ENCODE results near the gene IL13.

Gene IL13

GRCh38 chr5:132669966-132670882 lies 12.3 kb downstream of the IL13 start:
- peak; percentile 27 for DNase-seq (ENCODE audit: low read depth, low spot score)

GRCh38 chr5:132671000-132671399 lies 13.0 kb downstream of the IL13 start:
- no peak for DNase-seq (ENCODE audit: low read depth, low spot score)

- no peak for DNase-seq (ENCODE audit: low read depth, low spot score)
Measured at GRCh38 chr5:132673488-132673887, 15.5 kb downstream of the IL13 start.

- no peak for DNase-seq (ENCODE audit: low read depth, low spot score)
Measured at GRCh38 chr5:132673939-132674630, 16.1 kb downstream of the IL13 start, which contains the start of gene IL4. Gene IL4 (plus strand): TSS chr5:132673989. CDS start chr5:132674051, 62 bp downstream.

- DNase-seq (ENCODE audit: low read depth, low spot score): no peak
Measured at GRCh38 chr5:132674671-132675506, 16.9 kb downstream of the IL13 start.

GRCh38 chr5:132675936-132676689 lies 18.1 kb downstream of the IL13 start:
- no peak for DNase-seq (ENCODE audit: low read depth, low spot score)

GRCh38 chr5:132677191-132677590 lies 19.2 kb downstream of the IL13 start:
- DNase-seq (ENCODE audit: low read depth, low spot score): peak; percentile 63

GRCh38 chr5:132677682-132678400 lies 19.9 kb downstream of the IL13 start:
- DNase-seq (ENCODE audit: low read depth, low spot score): no peak

- no peak for DNase-seq (ENCODE audit: low read depth, low spot score)
Measured at GRCh38 chr5:132678735-132679134, 20.8 kb downstream of the IL13 start.

GRCh38 chr5:132679166-132679565 lies 21.2 kb downstream of the IL13 start:
- DNase-seq (ENCODE audit: low read depth, low spot score): no peak

- DNase-seq (ENCODE audit: low read depth, low spot score): no peak
Measured at GRCh38 chr5:132679717-132680380, 21.9 kb downstream of the IL13 start.

GRCh38 chr5:132680780-132681475 lies 23.0 kb downstream of the IL13 start:
- DNase-seq (ENCODE audit: low read depth, low spot score): no peak

- no peak for DNase-seq (ENCODE audit: low read depth, low spot score)
Measured at GRCh38 chr5:132681476-132681831, 23.5 kb downstream of the IL13 start.

- DNase-seq (ENCODE audit: low read depth, low spot score): no peak
Measured at GRCh38 chr5:132681983-132682382, 24.0 kb downstream of the IL13 start.

- no peak for DNase-seq (ENCODE audit: low read depth, low spot score)
Measured at GRCh38 chr5:132684491-132684890, 26.5 kb downstream of the IL13 start.

GRCh38 chr5:132684922-132685720 lies 27.1 kb downstream of the IL13 start:
- DNase-seq (ENCODE audit: low read depth, low spot score): no peak

- no peak for DNase-seq (ENCODE audit: low read depth, low spot score)
Measured at GRCh38 chr5:132686193-132686592, 28.2 kb downstream of the IL13 start.

- DNase-seq (ENCODE audit: low read depth, low spot score): no peak
Measured at GRCh38 chr5:132687995-132688394, 30.0 kb downstream of the IL13 start.
